Measurements from ENCODE around the gene SNX24.

DNA sequence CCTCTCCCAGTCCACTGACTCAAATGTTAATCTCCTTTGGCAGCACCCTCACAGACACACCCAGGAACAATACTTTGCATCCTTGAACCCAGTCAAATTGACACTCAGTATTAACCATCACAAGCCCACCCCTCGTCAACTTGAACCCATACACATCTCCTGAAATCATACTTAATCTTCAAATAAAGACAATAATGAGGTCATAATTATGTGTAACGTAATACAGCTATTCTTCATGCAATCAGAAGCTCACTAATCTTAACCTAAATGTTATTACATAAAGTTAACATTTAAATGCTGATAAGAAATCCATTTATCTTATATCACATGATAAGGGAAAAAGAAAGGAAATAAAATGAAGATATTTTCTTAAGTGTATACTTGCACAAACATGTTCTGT, 125.9 kb downstream of the SNX24 start:
- TF ChIP-seq, protein P1, sequence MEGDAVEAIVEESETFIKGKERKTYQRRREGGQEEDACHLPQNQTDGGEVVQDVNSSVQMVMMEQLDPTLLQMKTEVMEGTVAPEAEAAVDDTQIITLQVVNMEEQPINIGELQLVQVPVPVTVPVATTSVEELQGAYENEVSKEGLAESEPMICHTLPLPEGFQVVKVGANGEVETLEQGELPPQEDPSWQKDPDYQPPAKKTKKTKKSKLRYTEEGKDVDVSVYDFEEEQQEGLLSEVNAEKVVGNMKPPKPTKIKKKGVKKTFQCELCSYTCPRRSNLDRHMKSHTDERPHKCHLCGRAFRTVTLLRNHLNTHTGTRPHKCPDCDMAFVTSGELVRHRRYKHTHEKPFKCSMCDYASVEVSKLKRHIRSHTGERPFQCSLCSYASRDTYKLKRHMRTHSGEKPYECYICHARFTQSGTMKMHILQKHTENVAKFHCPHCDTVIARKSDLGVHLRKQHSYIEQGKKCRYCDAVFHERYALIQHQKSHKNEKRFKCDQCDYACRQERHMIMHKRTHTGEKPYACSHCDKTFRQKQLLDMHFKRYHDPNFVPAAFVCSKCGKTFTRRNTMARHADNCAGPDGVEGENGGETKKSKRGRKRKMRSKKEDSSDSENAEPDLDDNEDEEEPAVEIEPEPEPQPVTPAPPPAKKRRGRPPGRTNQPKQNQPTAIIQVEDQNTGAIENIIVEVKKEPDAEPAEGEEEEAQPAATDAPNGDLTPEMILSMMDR (IDR thresholded peaks at IDR 0.05; ENCODE audit: insufficient read depth, low read length, poor library complexity, severe bottlenecking), result no peak
- TF ChIP-seq EZH2phosphoT487 (conservative IDR thresholded peaks at IDR 0.05; ENCODE audit: low read length), result no peak

Measured in SU-DHL-6 (cell line).